IMR-90 (cell line): ENCODE data around the gene RNF103. TPM values are rescaled to one million over a fixed set of nuclear protein-coding genes. Genes with fewer than 3 reads are reported as not detected.

Experiments
- ATAC-seq: fragments of 200-7000 bp; cut with Tn5 transposase; 2 replicates; pipeline ENCODE4 v1.9.1; 2020; ENCODE audit warnings: low read depth, mild to moderate bottlenecking, moderate library complexity
- BruUV-seq: library from RNA; stranded (reverse); fragments of 400-500 nt; replicated peaks from 2 replicates; lab custom pipeline; 2021; lab: Mats Ljungman, UMichigan
- CTCF ChIA-PET: fragments of 300-600 bp; formaldehyde crosslinking; extraction: SDS; loops from one replicate; lab custom pipeline; 2021; ENCODE audit warnings: antibody characterized with exemption; lab: Yijun Ruan, JAX
- POLR2A ChIA-PET: fragments of 300-600 bp; sonication (Branson Sonifier 250); formaldehyde crosslinking; loops from one replicate; lab custom pipeline; 2022; ENCODE audit warnings: antibody characterized with exemption; ENCODE audit not compliant: unreplicated experiment; lab: Charles Lee
- DNase-seq: peaks from one replicate; pipeline ENCODE4 v3.0.0; 2013
- H2AFZ ChIP-seq: replicated peaks from 2 replicates; pipeline ENCODE3; 2013; ENCODE audit warnings: low read length, mild to moderate bottlenecking; ENCODE audit not compliant: poor library complexity
- H2AK5ac ChIP-seq: 2 replicates; pipeline ENCODE4 v1.6.1; 2013; ENCODE audit warnings: low read depth, low read length, inconsistent platforms
- H2AK9ac ChIP-seq: replicated peaks from 2 replicates; pipeline ENCODE3; 2013; ENCODE audit warnings: mild to moderate bottlenecking, low read depth, low read length, moderate library complexity; ENCODE audit not compliant: poor library complexity
- H2BK120ac ChIP-seq: 2 replicates; pipeline ENCODE4 v1.6.1; 2013; ENCODE audit warnings: low read depth, low read length, inconsistent platforms
- H2BK15ac ChIP-seq: 3 replicates; pipeline ENCODE4 v1.6.1; 2013; ENCODE audit warnings: low read depth, low read length, inconsistent platforms
- H2BK20ac ChIP-seq: 2 replicates; pipeline ENCODE4 v1.6.1; 2013; ENCODE audit warnings: low read depth, mild to moderate bottlenecking, inconsistent platforms, low read length, moderate library complexity
- H2BK5ac ChIP-seq: 2 replicates; pipeline ENCODE4 v1.6.1; 2013; ENCODE audit warnings: mild to moderate bottlenecking, low read depth, low read length, inconsistent platforms; ENCODE audit not compliant: poor library complexity, severe bottlenecking
- H3K14ac ChIP-seq: replicated peaks from 2 replicates; pipeline ENCODE4 v1.6.1; 2013; ENCODE audit warnings: low read depth, low read length, inconsistent platforms
- H3K18ac ChIP-seq: 2 replicates; pipeline ENCODE4 v1.6.1; 2013; ENCODE audit warnings: low read depth, low read length, control low read depth
- H3K23ac ChIP-seq: 2 replicates; pipeline ENCODE4 v1.6.1; 2013; ENCODE audit warnings: low read depth, low read length, inconsistent platforms
- H3K27ac ChIP-seq: 2 replicates; pipeline ENCODE4 v1.5.1; 2013; ENCODE audit warnings: mild to moderate bottlenecking, control low read depth, low read length; ENCODE audit not compliant: insufficient read depth
- H3K27me3 ChIP-seq: 2 replicates; pipeline ENCODE4 v1.6.1; 2013; ENCODE audit warnings: low read length; ENCODE audit not compliant: control insufficient read depth, insufficient read depth
- H3K36me3 ChIP-seq: 2 replicates; pipeline ENCODE4 v1.6.1; 2013; ENCODE audit warnings: low read length, mixed read lengths; ENCODE audit not compliant: control insufficient read depth, insufficient read depth
- H3K4ac ChIP-seq: 2 replicates; pipeline ENCODE4 v1.6.1; 2013; ENCODE audit warnings: low read depth, low read length, inconsistent platforms
- H3K4me1 ChIP-seq: 2 replicates; pipeline ENCODE4 v1.6.1; 2013; ENCODE audit warnings: low read length, mixed read lengths; ENCODE audit not compliant: control insufficient read depth, insufficient read depth
- H3K4me2 ChIP-seq: 2 replicates; pipeline ENCODE4 v1.6.1; 2013; ENCODE audit warnings: low read depth, mild to moderate bottlenecking, control low read depth, low read length, moderate library complexity
- H3K4me3 ChIP-seq: 2 replicates; pipeline ENCODE4 v1.5.1; 2013; ENCODE audit warnings: low read depth, mild to moderate bottlenecking, control low read depth, low read length, moderate library complexity; ENCODE audit not compliant: insufficient read depth
- H3K56ac ChIP-seq: 2 replicates; pipeline ENCODE4 v1.6.1; 2013; ENCODE audit warnings: low read length, inconsistent platforms; ENCODE audit not compliant: insufficient read depth; ENCODE audit errors: extremely low read depth
- H3K79me1 ChIP-seq, 2 experiments: 2 replicates each; pipeline ENCODE4 v1.6.1; 2013; ENCODE audit warnings: low read length in 2 of 2, inconsistent platforms in 1 of 2, low read depth in 1 of 2
- H3K9ac ChIP-seq: 2 replicates; pipeline ENCODE4 v1.6.1; 2013; ENCODE audit warnings: low read depth, low read length, control low read depth
- H3K9me1 ChIP-seq: 2 replicates; pipeline ENCODE4 v1.6.1; 2013; ENCODE audit warnings: low read length, inconsistent platforms; ENCODE audit not compliant: insufficient read depth
- H3K9me3 ChIP-seq: 2 replicates; pipeline ENCODE4 v1.6.1; 2013; ENCODE audit warnings: low read length; ENCODE audit not compliant: control insufficient read depth, insufficient read depth
- H4K20me1 ChIP-seq: 2 replicates; pipeline ENCODE4 v1.6.1; 2013; ENCODE audit warnings: low read length, inconsistent platforms; ENCODE audit not compliant: insufficient read depth
- H4K5ac ChIP-seq: 2 replicates; pipeline ENCODE4 v1.6.1; 2013; ENCODE audit warnings: mild to moderate bottlenecking, low read depth, low read length, control low read depth
- H4K8ac ChIP-seq, 2 experiments: 2 replicates each; pipeline ENCODE4 v1.6.1; 2013; ENCODE audit warnings: low read depth in 2 of 2, low read length in 2 of 2, control low read depth in 1 of 2, inconsistent platforms in 1 of 2
- H4K91ac ChIP-seq: 2 replicates; pipeline ENCODE4 v1.6.1; 2013; ENCODE audit warnings: low read depth, low read length, inconsistent platforms; ENCODE audit not compliant: insufficient read depth
- CTCF ChIP-seq: conservative IDR thresholded peaks from 2 replicates; pipeline ENCODE4 v1.5.1; 2012; ENCODE audit warnings: mild to moderate bottlenecking, low read depth, low read length, improper control_type of control experiment
- ELK1 ChIP-seq: fragments of 150-350 bp; IDR thresholded peaks from 2 replicates; pipeline ENCODE4 v1.6.1; 2016; ENCODE audit warnings: low read depth, mild to moderate bottlenecking, low read length, moderate library complexity, borderline replicate concordance
- MAZ ChIP-seq: IDR thresholded peaks from 2 replicates; pipeline ENCODE4 v1.6.1; 2012; ENCODE audit warnings: low read depth, mild to moderate bottlenecking, low read length, improper control_type of control experiment, moderate library complexity, borderline replicate concordance
- MXI1 ChIP-seq: IDR thresholded peaks from 2 replicates; pipeline ENCODE4 v1.6.1; 2012; ENCODE audit warnings: low read depth, mild to moderate bottlenecking, low read length, moderate library complexity, borderline replicate concordance
- NFE2L2 ChIP-seq: fragments of 150-350 bp; IDR thresholded peaks from 2 replicates; pipeline ENCODE4 v1.6.1; 2016; ENCODE audit warnings: low read depth, mild to moderate bottlenecking, low read length
- POLR2A ChIP-seq: IDR thresholded peaks from 2 replicates; pipeline ENCODE4 v1.6.1; 2012; ENCODE audit warnings: mild to moderate bottlenecking, low read depth, low read length
- RFX5 ChIP-seq: IDR thresholded peaks from 2 replicates; pipeline ENCODE4 v1.8.0; 2012; ENCODE audit warnings: low read depth, mild to moderate bottlenecking, low read length, moderate library complexity
- WGBS, 2 experiments: methylation state at CpG; one replicate each; pipeline versions ENCODE4 v1.1.5 to v1.1.7; 2013; ENCODE audit warnings: missing lambda C conversion rate in 2 of 2; ENCODE audit not compliant: insufficient read length in 1 of 2; ENCODE audit errors: extremely low coverage in 2 of 2; 5-methylcytosine and 5-hydroxymethylcytosine counted together
- dilution Hi-C: fragments of 300-500 bp; cut with HindIII; formaldehyde crosslinking; loops from one replicate; pipeline ENCODE4 v1.14.3; 2018; ENCODE audit warnings: low sequenced_read_pairs; ENCODE audit not compliant: unreplicated experiment
- in situ Hi-C: fragments of 300-500 bp; cut with MboI; formaldehyde crosslinking; loops from 3 replicates; pipeline ENCODE4 v1.14.3; 2019; ENCODE audit warnings: low sequenced_read_pairs, inconsistent platforms, mixed read lengths
- intact Hi-C: fragments of 100-400 bp; cut with micrococcal nuclease; formaldehyde crosslinking; loops from 2 replicates; pipeline ENCODE4 v1.10.0; 2022
- polyA plus RNA-seq, 3 experiments: library from polyadenylated mRNA; depleted of rRNA; stranded (reverse); fragments of >200 nt; gene quantifications; 2 replicates each; pipeline ENCODE4 v1.2.3, GENCODE V29; 2012; ENCODE audit warnings: low replicate concordance in 1 of 3
- total RNA-seq: library from RNA; depleted of rRNA; stranded (reverse); fragments of >200 nt; gene quantifications from 2 replicates; pipeline ENCODE4 v1.2.3, GENCODE V29; 2012

The RNF103 gene
- total and polyA plus RNA-seq, 2 of the 4 experiments (the other 2 are of a cell fraction) = 5.6 to 7.2 TPM

GRCh38 chr2:86592547-86593230 is 31.0 kb downstream of the RNF103 start:
- no peak for TF ChIP-seq NFE2L2
- no peak for TF ChIP-seq MAZ
- TF ChIP-seq MXI1 = no peak
- TF ChIP-seq POLR2A = no peak
- TF ChIP-seq CTCF = no peak
- no peak for TF ChIP-seq ELK1
- TF ChIP-seq RFX5 = no peak
- Histone ChIP-seq H3K27ac (no peak overlapping the region), H4K91ac (no peak overlapping the region), H4K5ac (no peak overlapping the region), H3K14ac (no peak overlapping the region), H2AK9ac (no peak overlapping the region), H2BK15ac (no peak overlapping the region), H4K20me1 (no peaks in the 10 kb centered on the region), H3K79me1 (no peaks in the 10 kb centered on the region), H3K9me3 (no peaks in the 10 kb centered on the region), H2BK5ac (no peak overlapping the region), H2BK120ac (no peak overlapping the region), H3K4me1 (no peaks in the 10 kb centered on the region), H2BK20ac (no peak overlapping the region), H3K23ac (no peak overlapping the region), H3K9ac (no peak overlapping the region), H3K27me3 (no peaks in the 10 kb centered on the region), H3K4ac (no peak overlapping the region), H3K56ac (no peak overlapping the region), H3K4me2 (no peak overlapping the region), H2AFZ (no peak overlapping the region), H3K36me3 (no peaks in the 10 kb centered on the region), H3K18ac (no peak overlapping the region), H3K9me1 (no peaks in the 10 kb centered on the region), H2AK5ac (no peak overlapping the region), H3K4me3 (no peak overlapping the region), H4K8ac (no peak overlapping the region)
- CTCF ChIA-PET = no interaction called here
- no CpG with 5 or more reads among the region's 3 CpGs for WGBS, 2 experiments
- peak; percentile 21 for DNase-seq
- in situ Hi-C loops (no loop called here), dilution Hi-C loops (no loop called here), intact Hi-C loops (no loop called here)
- ATAC-seq = no peak
- POLR2A ChIA-PET = no interaction called here
- BruUV-seq = no TSS peak
